Bronchial epithelial cell (primary cell): ENCODE results near the gene BCKDHA. TPM values are rescaled to one million over a fixed set of nuclear protein-coding genes. Genes with fewer than 3 reads are reported as not detected.
"Not testable (repeated sequence)": the region's sequence is repeated elsewhere in the genome, so short reads cannot be mapped to it uniquely, and the experiment has no call there.

Experiments used
- DNase-seq: peaks from one replicate; pipeline ENCODE4 v3.0.0-alpha.2; 2010; ENCODE audit warnings: low read depth
- FAIRE-seq: peaks from 2 replicates; lab custom pipeline; 2011; peaks lifted over from hg19 to GRCh38; lab: Jason Lieb, UNC
- H3K27me3 ChIP-seq: 2 replicates; pipeline ENCODE4 v1.5.1; 2011; ENCODE audit warnings: low read length; ENCODE audit not compliant: control insufficient read depth, insufficient read depth
- H3K36me3 ChIP-seq: 2 replicates; pipeline ENCODE4 v1.5.1; 2011; ENCODE audit warnings: low read length; ENCODE audit not compliant: control insufficient read depth, insufficient read depth
- H3K4me3 ChIP-seq: 2 replicates; pipeline ENCODE4 v1.5.1; 2011; ENCODE audit warnings: mild to moderate bottlenecking, low read depth, low read length, control low read depth
- total RNA-seq: library from RNA; depleted of rRNA; stranded (reverse); fragments of >200 nt; gene quantifications from 2 replicates; pipeline ENCODE4 v1.2.1, GENCODE V29; 2014
- TF ChIP-seq, protein P1 (sequence below): IDR thresholded peaks from 2 replicates; pipeline ENCODE4 v1.5.1; 2011; ENCODE audit warnings: mild to moderate bottlenecking, moderate library complexity, low read length, control low read depth, inconsistent platforms; ENCODE audit not compliant: insufficient read depth, severe bottlenecking

The BCKDHA gene
- total RNA-seq, 1 donor from 2014 or later, result 41.6 TPM

- H3K4me3 ChIP-seq, result no peak overlapping the region
- peak; percentile 25 for DNase-seq
- no peaks in the 10 kb centered on the region for H3K27me3 ChIP-seq
- TF ChIP-seq, protein P1, sequence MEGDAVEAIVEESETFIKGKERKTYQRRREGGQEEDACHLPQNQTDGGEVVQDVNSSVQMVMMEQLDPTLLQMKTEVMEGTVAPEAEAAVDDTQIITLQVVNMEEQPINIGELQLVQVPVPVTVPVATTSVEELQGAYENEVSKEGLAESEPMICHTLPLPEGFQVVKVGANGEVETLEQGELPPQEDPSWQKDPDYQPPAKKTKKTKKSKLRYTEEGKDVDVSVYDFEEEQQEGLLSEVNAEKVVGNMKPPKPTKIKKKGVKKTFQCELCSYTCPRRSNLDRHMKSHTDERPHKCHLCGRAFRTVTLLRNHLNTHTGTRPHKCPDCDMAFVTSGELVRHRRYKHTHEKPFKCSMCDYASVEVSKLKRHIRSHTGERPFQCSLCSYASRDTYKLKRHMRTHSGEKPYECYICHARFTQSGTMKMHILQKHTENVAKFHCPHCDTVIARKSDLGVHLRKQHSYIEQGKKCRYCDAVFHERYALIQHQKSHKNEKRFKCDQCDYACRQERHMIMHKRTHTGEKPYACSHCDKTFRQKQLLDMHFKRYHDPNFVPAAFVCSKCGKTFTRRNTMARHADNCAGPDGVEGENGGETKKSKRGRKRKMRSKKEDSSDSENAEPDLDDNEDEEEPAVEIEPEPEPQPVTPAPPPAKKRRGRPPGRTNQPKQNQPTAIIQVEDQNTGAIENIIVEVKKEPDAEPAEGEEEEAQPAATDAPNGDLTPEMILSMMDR, result peak; percentile 61
- peaks cover 8% of the 10 kb centered on the region for H3K36me3 ChIP-seq
- no peak for FAIRE-seq
Measured at GRCh38 chr19:41431426-41432386, 34.1 kb downstream of the BCKDHA start.

- TF ChIP-seq, protein P1, result no peak
- FAIRE-seq (no peak), DNase-seq (no peak)
- Histone ChIP-seq H3K36me3 (peaks cover 11% of the 10 kb centered on the region), H3K4me3 (no peak overlapping the region), H3K27me3 (no peaks in the 10 kb centered on the region)
Measured at GRCh38 chr19:41433171-41433570, 35.6 kb downstream of the BCKDHA start.

DNA sequence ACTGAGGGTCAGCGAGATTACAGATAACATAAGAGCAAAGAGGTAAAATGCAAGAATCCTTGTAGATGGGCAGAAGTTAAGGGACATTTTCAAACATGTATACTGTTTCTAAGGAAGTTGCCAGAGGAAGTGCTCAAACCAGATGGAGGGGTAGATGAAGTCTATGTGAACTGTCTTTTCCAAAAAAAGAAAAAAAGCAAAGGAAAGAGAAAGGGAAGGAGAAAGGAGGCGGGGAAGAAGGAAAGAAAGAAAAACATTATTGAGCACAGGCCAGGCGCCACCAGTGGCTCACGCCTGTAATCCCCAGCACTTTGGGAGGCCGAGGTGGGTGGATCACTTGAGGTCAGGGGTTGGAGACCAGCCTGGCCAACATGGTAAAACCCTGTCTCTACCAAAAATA is 36.8 kb downstream of the BCKDHA start:
- no peaks in the 10 kb centered on the region for H3K27me3 ChIP-seq
- no peak for FAIRE-seq
- no peak for DNase-seq
- H3K4me3 ChIP-seq, result no peak overlapping the region
- peaks cover 11% of the 10 kb centered on the region for H3K36me3 ChIP-seq
- TF ChIP-seq, protein P1, result no peak

GRCh38 chr19:41435376-41435775 is 37.8 kb downstream of the BCKDHA start:
- not testable (repeated sequence) for FAIRE-seq, H3K4me3 ChIP-seq, H3K27me3 ChIP-seq, DNase-seq
- H3K36me3 ChIP-seq, result peaks cover 11% of the 10 kb centered on the region

- H3K27me3 ChIP-seq, result no peaks in the 10 kb centered on the region
- FAIRE-seq, result no peak
- no peak overlapping the region for H3K4me3 ChIP-seq
- peaks cover 11% of the 10 kb centered on the region for H3K36me3 ChIP-seq
- TF ChIP-seq, protein P1, result no peak
- DNase-seq, result no peak
Measured at GRCh38 chr19:41435936-41436673, 38.5 kb downstream of the BCKDHA start.

DNA sequence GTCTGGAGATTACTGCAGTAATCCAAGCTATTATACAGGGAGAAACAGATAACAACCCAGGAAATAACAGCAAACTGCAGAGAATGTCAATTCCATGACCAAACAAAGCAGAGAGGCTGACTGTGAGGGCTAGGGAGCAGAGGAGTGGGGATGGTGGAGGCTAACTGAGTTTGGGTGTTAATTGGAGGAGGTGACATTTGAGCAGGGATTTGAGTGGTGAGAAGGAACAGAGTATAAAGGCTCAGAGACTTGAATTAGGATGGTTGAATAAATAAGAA is 39.0 kb downstream of the BCKDHA start:
- Histone ChIP-seq H3K27me3 (no peaks in the 10 kb centered on the region), H3K36me3 (peaks cover 11% of the 10 kb centered on the region), H3K4me3 (no peak overlapping the region)
- DNase-seq (no peak), FAIRE-seq (no peak)
- TF ChIP-seq, protein P1, result no peak
